ENCODE measurements around the gene ANKK1.

ANKK1 gene

GRCh38 chr11:113446938-113447337, 59.4 kb downstream of the ANKK1 start:
- Histone ChIP-seq H3K36me3 (ENCODE audit: control insufficient read depth, insufficient read depth, low read length) (no peaks in the 10 kb centered on the region), H3K27me3 (replicated peaks; ENCODE audit: control insufficient read depth, insufficient read depth, low read length) (peaks cover 3% of the 10 kb centered on the region), H3K4me3 (replicated peaks; ENCODE audit: low read depth, low read length) (no peak overlapping the region)
- TF ChIP-seq CTCF (IDR thresholded peaks at IDR 0.05; ENCODE audit: insufficient read depth, low read length, poor library complexity, severe bottlenecking): no peak
- no peak for DNase-seq (ENCODE audit: extremely low read depth, insufficient read length)

GRCh38 chr11:113447621-113448315, 60.2 kb downstream of the ANKK1 start:
- TF ChIP-seq CTCF (IDR thresholded peaks at IDR 0.05; ENCODE audit: insufficient read depth, low read length, poor library complexity, severe bottlenecking): no peak
- Histone ChIP-seq H3K36me3 (ENCODE audit: control insufficient read depth, insufficient read depth, low read length) (no peaks in the 10 kb centered on the region), H3K4me3 (replicated peaks; ENCODE audit: low read depth, low read length) (no peak overlapping the region), H3K27me3 (replicated peaks; ENCODE audit: control insufficient read depth, insufficient read depth, low read length) (peaks cover 3% of the 10 kb centered on the region)
- DNase-seq (ENCODE audit: extremely low read depth, insufficient read length): no peak

GRCh38 chr11:113448316-113448677, 60.7 kb downstream of the ANKK1 start:
- no peak for TF ChIP-seq CTCF (IDR thresholded peaks at IDR 0.05; ENCODE audit: insufficient read depth, low read length, poor library complexity, severe bottlenecking)
- no peak for DNase-seq (ENCODE audit: extremely low read depth, insufficient read length)
- H3K27me3 ChIP-seq (replicated peaks; ENCODE audit: control insufficient read depth, insufficient read depth, low read length): peaks cover 3% of the 10 kb centered on the region
- H3K36me3 ChIP-seq (ENCODE audit: control insufficient read depth, insufficient read depth, low read length): no peaks in the 10 kb centered on the region
- no peak overlapping the region for H3K4me3 ChIP-seq (replicated peaks; ENCODE audit: low read depth, low read length)

- TF ChIP-seq CTCF (IDR thresholded peaks at IDR 0.05; ENCODE audit: insufficient read depth, low read length, poor library complexity, severe bottlenecking): no peak
- no peak overlapping the region for H3K4me3 ChIP-seq (replicated peaks; ENCODE audit: low read depth, low read length)
- no peaks in the 10 kb centered on the region for H3K36me3 ChIP-seq (ENCODE audit: control insufficient read depth, insufficient read depth, low read length)
- peaks cover 3% of the 10 kb centered on the region for H3K27me3 ChIP-seq (replicated peaks; ENCODE audit: control insufficient read depth, insufficient read depth, low read length)
- DNase-seq (ENCODE audit: extremely low read depth, insufficient read length): no peak
Observed at GRCh38 chr11:113449743-113450142, 62.2 kb downstream of the ANKK1 start.

All from GM06990 (cell line).